GM06990 (cell line): ENCODE results near the gene PDXK.

Source experiments
- DNase-seq: peaks from one replicate; pipeline ENCODE4 v3.0.0-alpha.2; 2011; ENCODE audit not compliant: insufficient read length; ENCODE audit errors: extremely low read depth
- H3K27me3 ChIP-seq: replicated peaks from 2 replicates; pipeline ENCODE4 v1.6.0; 2011; ENCODE audit warnings: low read length; ENCODE audit not compliant: control insufficient read depth, insufficient read depth
- H3K36me3 ChIP-seq: 2 replicates; pipeline ENCODE4 v1.5.1; 2011; ENCODE audit warnings: low read length; ENCODE audit not compliant: control insufficient read depth, insufficient read depth
- H3K4me3 ChIP-seq: replicated peaks from 2 replicates; pipeline ENCODE4 v1.5.1; 2011; ENCODE audit warnings: low read depth, mild to moderate bottlenecking, control low read depth, low read length
- CTCF ChIP-seq: IDR thresholded peaks from 2 replicates; pipeline ENCODE4 v1.5.1; 2011; ENCODE audit warnings: low read length, control low read depth, mild to moderate bottlenecking, inconsistent platforms; ENCODE audit not compliant: insufficient read depth, poor library complexity, severe bottlenecking

The PDXK gene

GRCh38 chr21:43779660-43780059, 60.7 kb downstream of the PDXK start:
- Histone ChIP-seq H3K36me3 (no peaks in the 10 kb centered on the region), H3K4me3 (no peak overlapping the region), H3K27me3 (no peaks in the 10 kb centered on the region)
- no peak for DNase-seq
- no peak for TF ChIP-seq CTCF

- no peak for DNase-seq
- Histone ChIP-seq H3K36me3 (no peaks in the 10 kb centered on the region), H3K4me3 (no peak overlapping the region), H3K27me3 (no peaks in the 10 kb centered on the region)
- TF ChIP-seq CTCF = no peak
Measured at GRCh38 chr21:43781846-43782245, 62.9 kb downstream of the PDXK start.

GRCh38 chr21:43782431-43783097, 63.6 kb downstream of the PDXK start:
- no peak overlapping the region for H3K4me3 ChIP-seq
- no peaks in the 10 kb centered on the region for H3K27me3 ChIP-seq
- no peaks in the 10 kb centered on the region for H3K36me3 ChIP-seq
- no peak for DNase-seq
- TF ChIP-seq CTCF = no peak

GRCh38 chr21:43783098-43783700, 64.3 kb downstream of the PDXK start:
- no peak for DNase-seq
- H3K36me3 ChIP-seq = no peaks in the 10 kb centered on the region
- H3K27me3 ChIP-seq = no peaks in the 10 kb centered on the region
- TF ChIP-seq CTCF = no peak
- no peak overlapping the region for H3K4me3 ChIP-seq

GRCh38 chr21:43785134-43785533, 66.2 kb downstream of the PDXK start:
- no peak for TF ChIP-seq CTCF
- Histone ChIP-seq H3K4me3 (no peak overlapping the region), H3K27me3 (no peaks in the 10 kb centered on the region), H3K36me3 (no peaks in the 10 kb centered on the region)
- no peak for DNase-seq
